GM19351 (cell line): Measurements from ENCODE around the gene HS3ST6.
"Not testable (repeated sequence)": the region's sequence is repeated elsewhere in the genome, so short reads cannot be mapped to it uniquely, and the experiment has no call there.

Experiments used
- ATAC-seq: cut with Tn5 transposase; IDR thresholded peaks from one replicate; pipeline ENCODE4 v1.9.1; 2021; ENCODE audit warnings: mild to moderate bottlenecking, moderate library complexity; ENCODE audit not compliant: unreplicated experiment

The HS3ST6 gene

GRCh38 chr16:1884155-1884760, 34.0 kb downstream of the HS3ST6 start:
- ATAC-seq, result no peak

- ATAC-seq, result not testable (repeated sequence)
Measured at GRCh38 chr16:1881172-1881571, 37.0 kb downstream of the HS3ST6 start.

- no peak for ATAC-seq
Measured at GRCh38 chr16:1879477-1879876, 38.7 kb downstream of the HS3ST6 start.

GRCh38 chr16:1878256-1878655, 40.0 kb downstream of the HS3ST6 start:
- no peak for ATAC-seq

- no peak for ATAC-seq
Measured at GRCh38 chr16:1877804-1878203, 40.4 kb downstream of the HS3ST6 start.

GRCh38 chr16:1877089-1877488, 41.1 kb downstream of the HS3ST6 start:
- no peak for ATAC-seq

GRCh38 chr16:1876468-1876867, 41.7 kb downstream of the HS3ST6 start:
- no peak for ATAC-seq

GRCh38 chr16:1876066-1876465, 42.1 kb downstream of the HS3ST6 start:
- not testable (repeated sequence) for ATAC-seq

- ATAC-seq, result no peak
Measured at GRCh38 chr16:1874854-1875253, 43.4 kb downstream of the HS3ST6 start.

GRCh38 chr16:1871974-1872635, 46.1 kb downstream of the HS3ST6 start, which contains the start of gene MEIOB:
Gene MEIOB, minus strand, starts transcription at chr16:1872164. Its CDS starts 3,989 bp downstream, at chr16:1868175.
- no peak for ATAC-seq

- ATAC-seq, result no peak
Measured at GRCh38 chr16:1870365-1871082, 47.7 kb downstream of the HS3ST6 start.

GRCh38 chr16:1865902-1866690, 52.1 kb downstream of the HS3ST6 start:
- ATAC-seq, result no peak

GRCh38 chr16:1863681-1864460, 54.3 kb downstream of the HS3ST6 start:
- ATAC-seq, result no peak

GRCh38 chr16:1862394-1862793, 55.8 kb downstream of the HS3ST6 start:
- ATAC-seq, result no peak

- ATAC-seq, result no peak
Measured at GRCh38 chr16:1861730-1862129, 56.5 kb downstream of the HS3ST6 start.
